GM18951 (cell line): ENCODE data around the gene KCNJ6.
"Not testable (repeated sequence)": the region's sequence is repeated elsewhere in the genome, so short reads cannot be mapped to it uniquely, and the experiment has no call there.

Experiments used
- POLR2A ChIP-seq: IDR thresholded peaks from 4 replicates; pipeline ENCODE4 v1.6.1; 2011; ENCODE audit warnings: mild to moderate bottlenecking; ENCODE audit not compliant: insufficient read length, insufficient read depth; ENCODE audit errors: extremely low read depth
- in situ Hi-C: fragments of 300-500 bp; cut with MboI; formaldehyde crosslinking; loops from one replicate; pipeline ENCODE4 v1.12.0; 2022; ENCODE audit warnings: low sequenced_read_pairs, mixed read lengths, inconsistent platforms; ENCODE audit not compliant: unreplicated experiment

The KCNJ6 gene

GRCh38 chr21:37921091-37921490 lies 4.8 kb upstream of the KCNJ6 start:
- in situ Hi-C loops = no loop called here

GRCh38 chr21:37920302-37920701 lies 4.0 kb upstream of the KCNJ6 start:
- in situ Hi-C loops = not testable (repeated sequence)

More at GRCh38 chr21:37921091-37921490, 4.8 kb upstream of the KCNJ6 start:
- no peak for TF ChIP-seq POLR2A

- no peak for TF ChIP-seq POLR2A
- in situ Hi-C loops = no loop called here
Observed at GRCh38 chr21:37917612-37918011, 1.4 kb upstream of the KCNJ6 start.

GRCh38 chr21:37915941-37916309 lies 332 bp downstream of the KCNJ6 start:
- TF ChIP-seq POLR2A = no peak
- in situ Hi-C loops = no loop called here

GRCh38 chr21:37915497-37915911 lies 753 bp downstream of the KCNJ6 start:
- TF ChIP-seq POLR2A = no peak
- in situ Hi-C loops = no loop called here

GRCh38 chr21:37912616-37913015 lies 3.6 kb downstream of the KCNJ6 start:
- in situ Hi-C loops = no loop called here

GRCh38 chr21:37909936-37910335 lies 6.3 kb downstream of the KCNJ6 start:
- no peak for TF ChIP-seq POLR2A
- in situ Hi-C loops = no loop called here

More at GRCh38 chr21:37912616-37913015, 3.6 kb downstream of the KCNJ6 start:
- no peak for TF ChIP-seq POLR2A

GRCh38 chr21:37908691-37909090 lies 7.6 kb downstream of the KCNJ6 start:
- in situ Hi-C loops = no loop called here
- TF ChIP-seq POLR2A = no peak

GRCh38 chr21:37907076-37907475 lies 9.2 kb downstream of the KCNJ6 start:
- in situ Hi-C loops = no loop called here
- no peak for TF ChIP-seq POLR2A

GRCh38 chr21:37905291-37905690 lies 11.0 kb downstream of the KCNJ6 start:
- TF ChIP-seq POLR2A = no peak
- in situ Hi-C loops = no loop called here

- in situ Hi-C loops = no loop called here
- no peak for TF ChIP-seq POLR2A
Observed at GRCh38 chr21:37904856-37905255, 11.4 kb downstream of the KCNJ6 start.

GRCh38 chr21:37903396-37903795 lies 12.9 kb downstream of the KCNJ6 start:
- in situ Hi-C loops = no loop called here

GRCh38 chr21:37899146-37899545 lies 17.1 kb downstream of the KCNJ6 start:
- in situ Hi-C loops = no loop called here
- no peak for TF ChIP-seq POLR2A

More at GRCh38 chr21:37903396-37903795, 12.9 kb downstream of the KCNJ6 start:
- TF ChIP-seq POLR2A = no peak

- TF ChIP-seq POLR2A = no peak
- in situ Hi-C loops = no loop called here
Observed at GRCh38 chr21:37896788-37897187, 19.5 kb downstream of the KCNJ6 start.

- TF ChIP-seq POLR2A = no peak
- in situ Hi-C loops = no loop called here
Observed at GRCh38 chr21:37891972-37892371, 24.3 kb downstream of the KCNJ6 start.

- in situ Hi-C loops = no loop called here
- no peak for TF ChIP-seq POLR2A
Observed at GRCh38 chr21:37888659-37889058, 27.6 kb downstream of the KCNJ6 start.
